GM21576 (cell line): ENCODE results near the gene SLC51B.
"Not testable (repeated sequence)": the region's sequence is repeated elsewhere in the genome, so short reads cannot be mapped to it uniquely, and the experiment has no call there.

Experiments used
- ATAC-seq: cut with Tn5 transposase; IDR thresholded peaks from one replicate; pipeline ENCODE4 v1.9.1; 2021; ENCODE audit warnings: mild to moderate bottlenecking, moderate library complexity; ENCODE audit not compliant: unreplicated experiment

The SLC51B gene

DNA sequence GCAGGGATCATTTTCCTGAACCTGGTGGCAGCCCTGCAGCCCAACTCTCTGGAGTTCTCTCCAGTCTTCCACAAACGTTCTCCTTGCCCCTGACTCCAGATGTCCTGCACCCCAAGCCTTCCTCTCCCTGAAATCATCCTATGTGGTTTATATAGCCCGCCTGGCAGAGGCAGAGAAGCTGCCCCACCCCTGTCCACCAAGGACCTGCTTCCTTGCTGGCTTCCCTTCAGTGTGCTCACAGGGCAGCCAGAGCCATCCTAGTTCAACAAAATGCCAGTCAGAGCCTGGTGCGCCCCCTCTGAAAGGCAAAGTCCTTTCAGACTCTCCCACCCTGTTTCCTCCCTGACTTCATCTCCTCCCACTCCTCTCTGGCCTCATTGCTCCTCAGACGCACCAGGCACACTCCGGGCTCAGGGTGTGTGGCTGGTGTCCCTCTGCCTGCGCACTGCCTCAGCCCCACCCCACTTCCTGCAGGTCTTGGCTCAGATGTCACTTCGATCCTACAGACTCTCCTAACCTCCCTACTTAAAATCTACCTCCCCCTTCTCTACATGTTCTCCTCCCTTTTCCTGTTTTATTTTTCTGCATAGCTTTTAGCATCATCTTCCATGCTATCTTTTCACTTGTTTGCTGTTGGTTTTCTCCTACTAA lies 37.2 kb downstream of the SLC51B start:
- no peak for ATAC-seq

GRCh38 chr15:65083262-65083701 lies 38.1 kb downstream of the SLC51B start:
- ATAC-seq = no peak

- no peak for ATAC-seq
These were observed 39.5 kb downstream of the SLC51B start for GRCh38 chr15:65084500-65085206.

DNA sequence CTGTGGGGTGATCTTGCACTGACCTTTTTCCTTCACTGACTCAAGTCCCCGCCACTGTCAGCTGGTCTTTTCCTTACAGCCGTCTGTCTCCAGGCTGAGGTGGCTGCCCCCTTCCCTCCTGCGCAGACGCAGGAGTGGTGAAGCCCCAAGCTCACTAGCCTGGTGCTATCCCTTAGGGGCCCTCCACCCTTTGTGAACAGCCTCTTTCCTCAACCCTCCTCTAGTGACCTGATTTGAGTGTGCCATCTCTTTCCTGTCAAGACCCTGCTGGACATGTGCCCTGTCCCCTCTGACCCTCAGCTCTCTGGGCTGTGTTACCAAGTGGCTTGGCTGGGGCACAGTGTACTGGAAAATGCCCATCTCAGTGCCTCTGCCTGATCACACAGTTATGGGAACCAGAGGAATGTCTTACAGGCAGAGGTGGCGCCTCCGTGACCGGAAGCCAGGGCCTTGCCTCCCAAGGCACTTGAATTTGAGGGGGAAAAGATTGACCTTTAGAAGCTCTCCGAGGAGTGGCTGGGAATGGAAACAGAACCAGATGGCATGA lies 40.1 kb downstream of the SLC51B start:
- no peak for ATAC-seq

DNA sequence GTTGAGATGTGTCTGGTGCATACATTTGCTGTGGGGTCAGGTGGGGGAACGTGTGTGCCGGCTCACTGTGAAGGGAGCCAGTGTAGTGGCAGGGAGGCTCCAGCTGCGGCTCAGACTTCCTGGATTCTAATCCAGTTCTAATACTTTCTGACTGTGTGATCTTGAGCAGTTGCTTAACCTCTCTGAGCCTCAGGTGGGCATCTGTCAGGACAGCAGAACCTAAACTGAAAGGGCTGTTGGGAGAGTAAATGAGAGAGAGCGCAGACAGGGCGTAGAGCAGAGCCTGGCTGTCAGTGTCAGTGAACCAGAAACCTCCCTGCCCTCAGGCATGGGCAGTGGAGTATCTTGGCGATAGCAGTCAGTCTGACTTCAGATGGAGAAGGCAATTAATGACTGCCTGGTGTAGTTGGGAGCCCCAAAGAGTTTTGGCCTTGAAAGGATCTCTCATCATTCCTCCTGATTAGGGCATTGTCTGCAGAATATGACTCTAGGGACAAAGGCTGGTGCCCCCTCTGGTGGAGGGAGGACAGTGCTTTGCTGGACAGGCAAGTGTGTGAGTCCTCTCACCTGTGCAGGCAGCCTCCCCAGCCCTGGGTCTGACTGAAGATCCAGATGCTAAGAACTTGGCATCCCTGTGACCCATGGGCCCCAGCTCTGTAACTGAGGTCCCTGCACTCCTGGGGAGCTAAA lies 40.9 kb downstream of the SLC51B start:
- ATAC-seq = no peak

DNA sequence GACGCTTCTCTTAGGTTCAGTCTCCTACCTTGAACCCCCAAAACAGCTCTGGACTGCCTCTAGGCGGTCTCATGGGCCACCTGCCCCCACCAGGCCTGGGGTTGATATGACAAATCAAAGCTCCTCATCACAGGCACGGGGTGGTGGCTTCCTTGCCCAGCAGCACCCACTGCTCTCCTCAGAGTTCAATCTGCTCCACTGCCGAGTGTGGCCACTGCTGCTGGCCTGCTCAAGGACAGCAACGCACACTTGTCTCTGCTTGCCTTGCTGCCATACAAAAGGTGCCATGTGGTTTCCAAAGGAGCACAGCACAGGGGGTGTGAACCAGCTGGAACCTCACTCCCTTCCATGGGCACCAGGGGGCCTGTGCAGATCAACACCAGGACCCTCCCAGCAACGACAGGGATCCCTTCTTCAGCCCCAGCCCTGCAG lies 41.5 kb downstream of the SLC51B start:
- ATAC-seq = no peak

GRCh38 chr15:65087411-65087810 lies 42.2 kb downstream of the SLC51B start:
- ATAC-seq = no peak

DNA sequence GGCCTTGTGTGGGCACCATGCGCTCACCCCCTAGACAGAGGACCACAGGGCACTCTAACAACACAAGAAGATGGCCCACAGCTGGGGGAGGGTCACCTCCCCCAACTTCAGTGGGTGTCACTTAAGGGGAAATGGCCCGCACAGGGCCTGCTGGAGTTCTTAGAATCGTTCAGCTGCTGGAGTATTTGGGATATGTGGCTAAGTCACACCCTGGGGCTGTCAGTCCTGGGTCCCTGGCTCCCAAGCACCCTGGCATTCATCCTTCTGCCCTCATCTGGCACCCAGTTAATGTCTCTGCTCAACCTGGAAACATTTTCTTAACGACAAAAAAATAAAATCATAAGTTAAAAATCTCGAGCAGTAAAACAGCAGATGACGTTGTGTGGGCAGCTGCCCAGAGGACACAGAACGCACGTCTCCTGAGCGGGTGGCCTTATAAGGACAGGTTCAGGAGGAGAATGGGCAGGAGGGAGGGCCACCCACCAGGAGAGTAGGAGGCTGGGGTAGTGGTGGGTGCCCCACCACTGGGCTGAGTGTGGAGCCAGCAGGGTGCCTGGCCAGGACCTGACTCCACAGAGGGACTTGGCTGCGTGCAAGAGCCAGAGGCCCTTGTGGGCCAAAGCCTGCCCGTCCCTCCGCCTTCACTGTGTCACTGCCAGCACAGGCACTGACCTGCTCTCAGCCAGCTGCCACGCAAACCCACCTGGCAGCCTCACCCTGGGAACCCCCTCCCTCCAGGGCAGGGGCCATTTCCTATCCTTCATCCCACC lies 42.9 kb downstream of the SLC51B start:
- ATAC-seq = no peak

- ATAC-seq = no peak
These were observed 43.4 kb downstream of the SLC51B start for GRCh38 chr15:65088643-65089021.

DNA sequence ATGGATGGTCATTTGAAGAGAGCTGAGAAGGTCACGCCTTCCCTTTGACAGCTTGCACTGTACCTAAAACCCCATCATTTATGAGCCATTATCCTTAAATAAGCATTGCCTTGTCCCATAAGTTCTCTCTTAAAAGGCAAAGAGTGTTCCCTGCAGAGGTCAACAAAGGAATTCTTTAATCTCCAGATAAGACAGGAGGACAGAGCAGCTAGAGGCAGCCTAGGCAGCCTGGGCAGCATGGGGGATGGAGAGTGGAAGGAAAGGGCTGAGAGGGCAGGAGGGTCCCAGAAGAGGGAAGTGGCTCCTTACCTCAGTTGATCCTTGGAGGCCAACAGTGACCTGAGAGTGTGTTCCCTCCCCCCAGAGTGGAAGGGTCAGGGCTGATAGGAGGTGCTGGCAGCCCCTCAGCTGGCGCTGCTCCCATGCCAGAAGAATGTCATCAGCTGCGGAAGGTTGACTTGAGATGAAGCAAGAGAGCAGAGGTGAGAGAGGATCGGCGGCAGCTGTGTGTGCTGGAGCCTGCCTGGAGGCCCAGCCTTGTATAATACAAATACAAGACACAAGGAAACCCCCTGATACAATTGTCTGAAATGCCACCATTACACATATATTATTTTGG lies 44.1 kb downstream of the SLC51B start:
- ATAC-seq = no peak

DNA sequence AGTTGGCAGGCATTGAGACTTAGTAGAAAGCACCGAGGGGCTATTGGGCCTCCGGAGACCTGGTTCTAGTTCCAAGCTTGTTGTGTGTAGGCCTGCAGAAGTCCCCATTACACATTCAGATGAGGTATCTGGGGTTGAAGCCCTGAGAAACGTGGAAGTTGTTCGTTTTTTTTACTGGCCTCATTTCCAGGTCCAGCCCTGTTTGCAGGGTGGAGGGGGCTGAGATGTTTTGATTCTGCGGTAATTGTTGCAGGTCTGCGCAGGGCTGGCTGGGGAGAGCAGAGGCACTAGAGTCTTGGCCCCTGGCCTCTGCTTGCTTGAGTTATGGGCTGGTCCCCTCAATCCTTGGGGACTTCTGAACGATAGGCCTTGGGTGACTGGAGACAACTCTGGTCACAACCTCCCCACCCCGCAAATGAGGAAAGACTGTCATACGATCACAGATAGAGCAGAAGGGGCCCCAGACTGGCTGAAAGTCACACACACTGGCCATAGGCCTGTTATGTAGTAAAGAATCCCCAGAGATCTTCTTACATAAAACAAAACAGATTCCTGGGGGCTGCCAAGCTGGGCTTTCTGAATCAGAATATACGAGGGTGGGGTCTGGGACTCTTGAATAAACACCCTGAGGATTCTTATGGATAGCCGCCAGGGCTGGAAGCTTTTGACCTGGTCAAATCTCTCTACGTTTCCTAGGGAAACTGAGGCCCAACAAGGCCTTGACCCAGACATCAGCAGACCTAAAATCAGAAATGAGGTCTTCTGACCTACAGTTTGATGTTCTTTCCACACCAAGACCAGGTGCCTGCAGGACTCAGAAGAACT lies 47.0 kb downstream of the SLC51B start:
- no peak for ATAC-seq

GRCh38 chr15:65092911-65093792 lies 48.0 kb downstream of the SLC51B start:
- no peak for ATAC-seq

- ATAC-seq = not testable (repeated sequence)
These were observed 48.6 kb downstream of the SLC51B start for GRCh38 chr15:65093793-65094170.

DNA sequence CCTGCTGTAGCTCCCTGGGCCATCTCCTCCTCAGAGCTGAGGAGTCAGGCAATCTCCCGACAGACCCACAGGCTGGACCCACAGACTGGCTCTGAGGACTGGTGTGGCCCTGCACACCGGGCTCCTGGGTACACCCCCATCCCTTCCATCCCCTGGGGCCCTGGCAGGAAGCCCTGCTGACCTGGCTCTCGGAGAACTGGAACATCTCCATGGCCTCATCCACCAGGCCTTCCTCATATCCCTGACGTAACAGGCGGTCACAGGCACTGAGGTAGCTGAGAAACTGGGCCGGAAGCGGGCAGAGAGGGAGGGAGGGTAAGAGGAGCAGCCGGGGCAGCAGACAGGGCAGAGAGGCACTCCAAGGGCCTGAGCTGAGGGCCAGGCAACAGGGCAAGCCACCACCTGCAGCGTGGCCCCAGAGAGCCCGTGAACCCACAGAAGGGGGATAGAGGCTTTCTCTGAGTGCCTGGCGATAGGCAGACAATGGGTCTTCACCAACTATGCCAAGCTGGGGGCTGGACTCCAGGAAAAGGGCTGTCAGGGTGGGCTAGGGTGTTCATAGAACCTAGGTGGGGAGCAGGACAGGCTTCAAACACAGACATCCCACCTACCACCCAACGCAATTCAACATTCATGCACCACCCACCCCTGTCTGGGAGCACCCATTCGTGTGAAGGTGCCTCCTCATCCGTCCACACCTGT lies 49.3 kb downstream of the SLC51B start:
- no peak for ATAC-seq

DNA sequence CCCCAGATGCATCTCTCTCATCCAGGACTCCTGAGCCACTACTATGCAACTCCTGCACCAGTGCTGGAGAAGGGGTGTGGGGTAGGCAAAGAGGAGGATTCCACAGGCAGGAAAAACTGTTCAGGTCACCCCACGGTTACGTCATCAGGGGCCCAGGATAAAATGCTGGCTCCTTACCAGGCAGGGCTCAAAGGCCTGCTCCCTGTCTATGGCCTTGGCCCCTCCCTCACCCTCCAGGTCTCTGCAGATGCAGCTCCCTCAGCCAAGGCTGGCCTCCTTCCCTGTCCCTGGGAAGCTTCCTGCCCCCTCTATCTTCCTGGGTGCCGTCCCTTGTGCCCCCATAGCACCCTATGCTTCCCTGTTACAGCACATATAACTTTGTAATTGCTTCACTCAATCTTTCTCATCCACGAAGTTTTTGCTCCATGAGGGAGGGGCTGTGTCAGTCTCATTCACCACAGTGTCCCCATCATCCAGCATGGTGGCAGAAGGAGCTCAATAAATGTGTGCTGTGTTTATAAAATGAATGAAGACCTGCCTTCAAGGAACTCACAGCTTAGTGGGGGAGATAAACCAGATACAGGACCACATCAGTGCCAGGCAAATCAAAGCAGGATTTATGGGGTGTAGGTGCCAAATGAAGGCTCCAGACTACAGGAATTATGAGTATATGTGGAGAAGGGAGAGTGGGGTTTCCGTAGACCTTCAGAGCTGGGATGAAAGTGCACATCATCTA lies 50.0 kb downstream of the SLC51B start:
- ATAC-seq = no peak

- ATAC-seq = no peak
These were observed 50.5 kb downstream of the SLC51B start for GRCh38 chr15:65095747-65096104.
